Measurements from ENCODE around the gene NFIA. TPM values are rescaled to one million over a fixed set of nuclear protein-coding genes. Genes with fewer than 3 reads are reported as not detected.

NFIA gene
- total RNA-seq, 1 experiment from 2014 or later: 0.35 TPM

- WGBS (ENCODE audit: extremely low coverage, insufficient read length, low lambda C conversion rate): no CpG with 5 or more reads among the region's 12 CpGs
- Histone ChIP-seq H4K91ac (ENCODE audit: insufficient read length, low read depth, low read length) (no peak overlapping the region), H3K27me3 (ENCODE audit: insufficient read depth, low read length) (no peaks in the 10 kb centered on the region; the same call in 1 of the 2 replicates), H2BK120ac (ENCODE audit: low read depth, low read length, poor library complexity, severe bottlenecking) (no peak overlapping the region), H3K4ac (ENCODE audit: low read depth, low read length) (no peak overlapping the region), H3K4me2 (ENCODE audit: insufficient read depth, insufficient read length, low read length) (no peak overlapping the region), H3K56ac (ENCODE audit: insufficient read length, low read depth, low read length) (no peak overlapping the region), H2AK5ac (ENCODE audit: insufficient read length, low read length) (no peak overlapping the region), H3K18ac (ENCODE audit: insufficient read length, low read depth, low read length) (no peak overlapping the region), H3K9ac (ENCODE audit: extremely low read depth, insufficient read length, low read length) (no peak overlapping the region), H4K8ac (replicated peaks; ENCODE audit: insufficient read length, low read depth, low read length) (no peak overlapping the region), H3K27ac (ENCODE audit: insufficient read length, low read depth, low read length) (no peak overlapping the region), H3K4me1 (ENCODE audit: insufficient read depth, low read length) (no peaks in the 10 kb centered on the region; the same call in 1 of the 2 replicates), H3K23me2 (ENCODE audit: insufficient read length, low read depth, low read length, poor library complexity, severe bottlenecking) (no peaks in the 10 kb centered on the region), H3K79me2 (ENCODE audit: insufficient read depth, low read length) (no peaks in the 10 kb centered on the region), H2BK15ac (ENCODE audit: low read depth, low read length) (no peak overlapping the region), H3K14ac (ENCODE audit: insufficient read depth, low read length) (no peak overlapping the region), H2BK5ac (ENCODE audit: insufficient read length, low read length) (no peak overlapping the region), H4K5ac (ENCODE audit: insufficient read length, low read depth, low read length) (no peak overlapping the region), H3K23ac (ENCODE audit: insufficient read length, low read depth, low read length) (no peak overlapping the region), H2BK20ac (ENCODE audit: low read depth, low read length, poor library complexity, severe bottlenecking) (no peak overlapping the region), H2BK12ac (ENCODE audit: insufficient read length, low read depth, low read length) (no peak overlapping the region), H3T11ph (ENCODE audit: low read length) (no peak overlapping the region), H4K20me1 (ENCODE audit: control insufficient read depth, insufficient read depth, insufficient read length) (no peaks in the 10 kb centered on the region), H2AFZ (ENCODE audit: low read length) (no peak overlapping the region), H3K9me3 (ENCODE audit: control insufficient read depth, low read depth, low read length) (no peaks in the 10 kb centered on the region), H3K79me1 (ENCODE audit: insufficient read depth, low read depth, low read length, poor library complexity, severe bottlenecking) (no peaks in the 10 kb centered on the region)
- TF ChIP-seq, protein P1, sequence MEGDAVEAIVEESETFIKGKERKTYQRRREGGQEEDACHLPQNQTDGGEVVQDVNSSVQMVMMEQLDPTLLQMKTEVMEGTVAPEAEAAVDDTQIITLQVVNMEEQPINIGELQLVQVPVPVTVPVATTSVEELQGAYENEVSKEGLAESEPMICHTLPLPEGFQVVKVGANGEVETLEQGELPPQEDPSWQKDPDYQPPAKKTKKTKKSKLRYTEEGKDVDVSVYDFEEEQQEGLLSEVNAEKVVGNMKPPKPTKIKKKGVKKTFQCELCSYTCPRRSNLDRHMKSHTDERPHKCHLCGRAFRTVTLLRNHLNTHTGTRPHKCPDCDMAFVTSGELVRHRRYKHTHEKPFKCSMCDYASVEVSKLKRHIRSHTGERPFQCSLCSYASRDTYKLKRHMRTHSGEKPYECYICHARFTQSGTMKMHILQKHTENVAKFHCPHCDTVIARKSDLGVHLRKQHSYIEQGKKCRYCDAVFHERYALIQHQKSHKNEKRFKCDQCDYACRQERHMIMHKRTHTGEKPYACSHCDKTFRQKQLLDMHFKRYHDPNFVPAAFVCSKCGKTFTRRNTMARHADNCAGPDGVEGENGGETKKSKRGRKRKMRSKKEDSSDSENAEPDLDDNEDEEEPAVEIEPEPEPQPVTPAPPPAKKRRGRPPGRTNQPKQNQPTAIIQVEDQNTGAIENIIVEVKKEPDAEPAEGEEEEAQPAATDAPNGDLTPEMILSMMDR (conservative IDR thresholded peaks at IDR 0.05): no peak
- Mint-ChIP-seq H3K4me1 (peaks cover 49 to 54% of the 10 kb centered on the region in 2 experiments), H3K4me3 (no peak overlapping the region), H3K27me3 (ENCODE audit: low read depth) (peaks cover 14% of the 10 kb centered on the region), H3K27ac (peak overlapping the region in 1 of 3 experiments; percentile 12; a peak in 2 of 7 replicates), H3K9me3 (no peaks in the 10 kb centered on the region), H3K36me3 (ENCODE audit: insufficient read depth in 1 of 3, low read depth in 3 of 3) (no peaks in the 10 kb centered on the region)
- DNase-seq: no peak
Observed at GRCh38 chr1:61459345-61459744, 377.0 kb downstream of the NFIA start.

All from H9 (cell line).